Measurements from ENCODE around the gene SHH. TPM values are rescaled to one million over a fixed set of nuclear protein-coding genes. Genes with fewer than 3 reads are reported as not detected.
A peak's percentile ranks its signal among the peaks of the same experiment; 100 is the strongest.

SHH gene
- polyA plus RNA-seq, 1 donor, result 7.5 TPM

DNA sequence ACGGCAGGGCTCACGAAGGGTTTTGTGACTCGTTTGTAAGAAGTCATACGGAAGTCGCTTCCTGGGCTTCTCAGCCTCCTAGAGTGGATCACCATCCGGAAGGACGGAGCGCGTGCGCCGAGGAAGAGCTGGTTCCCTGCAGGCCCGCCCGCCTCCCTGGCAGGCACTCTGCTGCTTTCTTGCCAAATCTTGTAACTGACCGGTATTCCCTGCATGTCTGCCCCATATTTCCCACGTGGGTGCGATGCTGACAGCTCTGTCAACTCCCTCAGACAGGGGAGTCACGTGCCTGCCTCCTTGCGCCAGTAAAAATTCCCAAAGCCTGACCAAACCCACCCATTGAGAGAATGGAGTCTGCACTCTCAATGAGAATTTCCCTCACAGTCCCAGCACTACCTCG is 12.7 kb downstream of the SHH start:
- Histone ChIP-seq H3K4me1 (ENCODE audit: control insufficient read depth, insufficient read depth, low read length) (peaks cover 11% of the 10 kb centered on the region), H3K9me3 (ENCODE audit: control insufficient read depth, low read depth, low read length) (peaks cover 7% of the 10 kb centered on the region), H3K27me3 (ENCODE audit: control insufficient read depth, insufficient read depth, low read length) (peaks cover 46% of the 10 kb centered on the region), H3K36me3 (ENCODE audit: control insufficient read depth, insufficient read depth, low read length) (no peaks in the 10 kb centered on the region), H3K27ac (ENCODE audit: low read length) (no peak overlapping the region), H3K4me3 (ENCODE audit: low read length) (no peak overlapping the region)
- DNase-seq, result no peak
- WGBS (ENCODE audit: insufficient coverage, low lambda C conversion rate), result no CpG with 5 or more reads among the region's 19 CpGs

DNA sequence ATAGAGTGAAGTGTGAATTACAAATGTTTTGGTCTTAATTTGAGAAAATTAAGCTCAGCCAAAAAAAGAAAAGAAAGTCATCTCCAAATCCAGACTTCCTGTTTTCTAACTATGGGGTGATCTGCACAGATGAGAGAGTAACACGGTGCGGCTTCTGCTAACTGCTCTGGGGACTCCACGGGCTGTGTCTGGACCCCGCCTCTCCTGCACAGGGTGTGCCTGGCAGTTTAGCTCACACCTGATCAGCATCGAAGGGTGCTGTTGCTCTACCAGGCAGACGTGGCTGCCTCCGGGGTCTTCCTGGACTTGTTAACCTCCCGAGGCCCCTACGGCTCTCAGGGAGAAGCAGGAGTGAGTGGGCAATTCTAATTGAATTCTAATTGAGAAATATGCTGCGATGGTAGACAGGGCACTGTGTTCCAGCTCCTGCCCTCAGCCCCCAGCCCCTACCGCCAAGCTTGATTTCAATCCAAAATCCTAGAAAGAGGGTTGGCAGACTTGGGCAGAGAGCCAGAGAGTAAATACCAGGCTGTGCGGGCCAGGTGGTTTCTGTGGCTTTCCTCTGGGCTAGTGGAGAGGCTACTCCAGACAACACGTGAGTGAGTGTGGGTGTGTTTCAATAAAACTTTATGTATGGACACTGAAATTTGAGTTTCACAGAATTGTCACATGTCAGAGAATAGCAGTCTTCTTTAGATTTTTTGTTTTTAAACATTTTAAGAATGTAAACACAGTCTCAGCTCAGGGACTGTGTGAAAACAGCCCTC is 13.4 kb downstream of the SHH start:
- Histone ChIP-seq H3K27me3 (ENCODE audit: control insufficient read depth, insufficient read depth, low read length) (peaks cover 42% of the 10 kb centered on the region), H3K27ac (ENCODE audit: low read length) (no peak overlapping the region), H3K4me1 (ENCODE audit: control insufficient read depth, insufficient read depth, low read length) (peaks cover 8% of the 10 kb centered on the region), H3K9me3 (ENCODE audit: control insufficient read depth, low read depth, low read length) (peaks cover 6% of the 10 kb centered on the region), H3K4me3 (ENCODE audit: low read length) (no peak overlapping the region), H3K36me3 (ENCODE audit: control insufficient read depth, insufficient read depth, low read length) (no peaks in the 10 kb centered on the region)
- DNase-seq, result no peak
- WGBS (ENCODE audit: insufficient coverage, low lambda C conversion rate), result no CpG with 5 or more reads among the region's 13 CpGs

DNA sequence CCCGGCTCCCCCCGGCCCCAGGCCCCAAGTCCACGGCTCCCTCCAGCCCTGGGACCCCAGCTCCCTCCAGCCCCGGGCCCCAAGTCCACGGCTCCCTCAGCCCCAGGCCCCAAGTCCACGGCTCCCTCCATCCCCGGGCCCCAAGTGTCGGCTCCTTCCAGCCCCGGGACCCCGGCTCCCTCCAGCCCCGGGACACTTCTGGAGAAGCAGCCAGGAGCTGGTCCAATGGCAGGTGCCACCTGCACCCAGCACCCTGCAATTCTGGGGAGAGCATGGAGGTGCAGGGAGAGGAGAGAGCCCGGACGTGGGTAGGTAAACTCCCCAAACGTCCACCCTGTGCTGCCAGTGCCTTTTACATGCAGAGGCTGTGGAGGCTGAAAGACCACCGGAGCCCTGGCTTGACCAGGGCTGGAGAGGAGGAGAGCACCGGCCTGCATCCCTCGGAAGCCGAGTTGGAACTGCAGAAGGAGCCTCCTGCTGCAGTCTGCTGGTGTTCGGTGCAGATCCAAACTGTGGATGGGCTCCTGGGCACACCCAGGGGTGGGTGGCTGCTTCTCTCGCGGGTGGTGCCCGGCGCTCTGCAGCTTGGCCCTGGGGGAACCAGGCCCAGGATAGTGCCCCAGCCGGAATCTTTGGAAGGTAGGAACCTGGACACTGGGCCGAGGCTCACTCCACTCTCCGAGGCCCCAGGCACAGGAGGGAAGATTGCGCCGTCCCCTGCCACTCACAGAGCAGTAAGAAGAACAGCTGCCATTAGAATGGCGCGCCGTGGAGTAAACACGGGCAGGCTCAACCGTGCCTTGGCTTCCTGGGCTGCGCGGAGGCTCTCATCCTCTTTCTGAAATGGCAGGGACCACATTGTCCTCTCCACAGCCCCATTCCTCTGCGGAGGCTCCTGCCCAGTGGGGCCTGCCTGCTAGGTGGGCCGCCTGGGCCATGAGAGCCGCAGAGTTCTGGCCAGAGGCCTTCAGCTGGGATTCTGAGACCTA is 14.7 kb downstream of the SHH start:
- DNase-seq, result no peak
- Histone ChIP-seq H3K27ac (ENCODE audit: low read length) (no peak overlapping the region), H3K9me3 (ENCODE audit: control insufficient read depth, low read depth, low read length) (peaks cover 3% of the 10 kb centered on the region), H3K4me3 (ENCODE audit: low read length) (no peak overlapping the region), H3K4me1 (ENCODE audit: control insufficient read depth, insufficient read depth, low read length) (peaks cover 8% of the 10 kb centered on the region), H3K36me3 (ENCODE audit: control insufficient read depth, insufficient read depth, low read length) (no peaks in the 10 kb centered on the region), H3K27me3 (ENCODE audit: control insufficient read depth, insufficient read depth, low read length) (peaks cover 35% of the 10 kb centered on the region)
- no CpG with 5 or more reads among the region's 38 CpGs for WGBS (ENCODE audit: insufficient coverage, low lambda C conversion rate)

- Histone ChIP-seq H3K9me3 (ENCODE audit: control insufficient read depth, low read depth, low read length) (peaks cover 8% of the 10 kb centered on the region), H3K4me1 (ENCODE audit: control insufficient read depth, insufficient read depth, low read length) (peaks cover 8% of the 10 kb centered on the region), H3K27me3 (ENCODE audit: control insufficient read depth, insufficient read depth, low read length) (peaks cover 33% of the 10 kb centered on the region), H3K27ac (ENCODE audit: low read length) (no peak overlapping the region), H3K36me3 (ENCODE audit: control insufficient read depth, insufficient read depth, low read length) (no peaks in the 10 kb centered on the region), H3K4me3 (ENCODE audit: low read length) (no peak overlapping the region)
- peak; percentile 41 to 49 for DNase-seq
- WGBS (ENCODE audit: insufficient coverage, low lambda C conversion rate), result no CpG with 5 or more reads among the region's 60 CpGs
These were observed 15.6 kb downstream of the SHH start for GRCh38 chr7:155796381-155797261.

DNA sequence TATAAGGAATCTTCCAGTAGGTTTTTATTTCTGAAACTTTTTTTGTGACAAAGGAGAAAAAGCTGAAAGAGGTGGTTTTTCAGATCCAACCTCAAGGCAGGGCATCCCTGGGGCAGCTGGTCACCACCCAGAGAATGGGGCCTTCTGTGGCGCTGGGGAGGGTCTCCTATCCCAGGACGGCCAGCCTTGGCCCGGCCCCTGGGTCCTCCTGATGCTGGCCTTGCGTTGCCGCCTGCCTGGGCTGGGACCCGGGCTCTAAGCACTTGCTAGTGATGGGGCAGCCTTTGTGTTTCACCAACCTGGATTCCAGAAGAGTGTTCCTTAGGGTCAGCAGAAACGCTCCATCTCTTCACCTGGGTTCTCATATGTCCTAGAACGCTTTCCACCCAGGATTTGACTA is 16.3 kb downstream of the SHH start:
- no peak overlapping the region for H3K27ac ChIP-seq (ENCODE audit: low read length)
- no CpG with 5 or more reads among the region's 8 CpGs for WGBS (ENCODE audit: insufficient coverage, low lambda C conversion rate)
- H3K4me1 ChIP-seq (ENCODE audit: control insufficient read depth, insufficient read depth, low read length), result peaks cover 8% of the 10 kb centered on the region
- DNase-seq, result no peak
- no peaks in the 10 kb centered on the region for H3K36me3 ChIP-seq (ENCODE audit: control insufficient read depth, insufficient read depth, low read length)
- H3K27me3 ChIP-seq (ENCODE audit: control insufficient read depth, insufficient read depth, low read length), result peaks cover 26% of the 10 kb centered on the region
- peaks cover 8% of the 10 kb centered on the region for H3K9me3 ChIP-seq (ENCODE audit: control insufficient read depth, low read depth, low read length)
- H3K4me3 ChIP-seq (ENCODE audit: low read length), result no peak overlapping the region

DNA sequence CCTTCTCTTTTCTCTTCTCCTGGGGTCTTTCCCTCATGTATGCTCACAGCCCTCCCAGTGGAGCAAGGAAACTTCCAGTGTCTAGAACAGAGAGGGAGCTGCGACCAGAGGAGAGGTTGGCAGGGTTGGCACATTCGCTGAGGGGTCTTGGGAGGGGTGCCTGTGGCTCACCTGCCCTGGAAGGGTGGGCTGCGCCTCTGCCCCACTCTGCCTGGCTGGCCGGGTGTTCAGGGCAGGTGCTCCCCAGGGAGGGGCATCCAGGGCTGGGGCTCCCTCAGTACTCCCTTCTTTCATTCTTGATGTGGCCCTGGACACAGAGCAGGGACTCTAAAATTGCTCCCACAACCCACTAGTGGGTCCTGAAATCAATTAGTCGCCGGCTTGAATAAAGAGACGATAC is 16.9 kb downstream of the SHH start:
- H3K4me3 ChIP-seq (ENCODE audit: low read length), result no peak overlapping the region
- peaks cover 21% of the 10 kb centered on the region for H3K27me3 ChIP-seq (ENCODE audit: control insufficient read depth, insufficient read depth, low read length)
- peaks cover 5% of the 10 kb centered on the region for H3K4me1 ChIP-seq (ENCODE audit: control insufficient read depth, insufficient read depth, low read length)
- H3K27ac ChIP-seq (ENCODE audit: low read length), result no peak overlapping the region
- H3K9me3 ChIP-seq (ENCODE audit: control insufficient read depth, low read depth, low read length), result peaks cover 8% of the 10 kb centered on the region
- H3K36me3 ChIP-seq (ENCODE audit: control insufficient read depth, insufficient read depth, low read length), result no peaks in the 10 kb centered on the region
- DNase-seq, result no peak
- WGBS (ENCODE audit: insufficient coverage, low lambda C conversion rate), result no CpG with 5 or more reads among the region's 7 CpGs

GRCh38 chr7:155794196-155794595 is 18.1 kb downstream of the SHH start:
- H3K9me3 ChIP-seq (ENCODE audit: control insufficient read depth, low read depth, low read length), result peaks cover 8% of the 10 kb centered on the region
- peaks cover 5% of the 10 kb centered on the region for H3K4me1 ChIP-seq (ENCODE audit: control insufficient read depth, insufficient read depth, low read length)
- no peak overlapping the region for H3K4me3 ChIP-seq (ENCODE audit: low read length)
- peaks cover 13% of the 10 kb centered on the region for H3K27me3 ChIP-seq (ENCODE audit: control insufficient read depth, insufficient read depth, low read length)
- no peaks in the 10 kb centered on the region for H3K36me3 ChIP-seq (ENCODE audit: control insufficient read depth, insufficient read depth, low read length)
- H3K27ac ChIP-seq (ENCODE audit: low read length), result no peak overlapping the region
- DNase-seq, result no peak
- no CpG with 5 or more reads among the region's 9 CpGs for WGBS (ENCODE audit: insufficient coverage, low lambda C conversion rate)

- H3K27me3 ChIP-seq (ENCODE audit: control insufficient read depth, insufficient read depth, low read length), result peaks cover 15% of the 10 kb centered on the region
- H3K27ac ChIP-seq (ENCODE audit: low read length), result no peak overlapping the region
- no peak for DNase-seq
- peaks cover 5% of the 10 kb centered on the region for H3K4me1 ChIP-seq (ENCODE audit: control insufficient read depth, insufficient read depth, low read length)
- peaks cover 8% of the 10 kb centered on the region for H3K9me3 ChIP-seq (ENCODE audit: control insufficient read depth, low read depth, low read length)
- WGBS (ENCODE audit: insufficient coverage, low lambda C conversion rate), result no CpG with 5 or more reads among the region's 4 CpGs
- H3K4me3 ChIP-seq (ENCODE audit: low read length), result no peak overlapping the region
- no peaks in the 10 kb centered on the region for H3K36me3 ChIP-seq (ENCODE audit: control insufficient read depth, insufficient read depth, low read length)
These were observed 18.5 kb downstream of the SHH start for GRCh38 chr7:155793720-155794119.

DNA sequence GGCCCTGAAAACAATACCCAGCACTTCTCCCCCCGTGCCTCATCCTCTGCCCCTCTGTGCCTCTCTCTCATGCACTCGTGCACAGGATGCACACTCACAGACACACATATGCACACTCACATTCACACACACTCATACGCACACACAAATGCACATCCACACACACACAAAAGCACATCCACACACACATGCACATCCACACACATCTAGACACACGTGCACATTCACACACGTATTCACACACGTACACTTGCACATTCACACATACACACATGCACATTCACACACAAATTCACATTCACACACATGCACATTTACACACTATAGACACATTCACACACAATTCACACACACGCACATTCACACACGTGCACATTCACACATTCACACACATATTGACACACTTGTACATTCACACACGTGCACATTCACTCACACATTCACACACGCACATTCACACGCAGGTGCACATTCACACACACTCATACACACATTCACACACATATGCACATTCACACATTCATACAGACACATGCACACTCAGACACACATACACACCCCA is 19.2 kb downstream of the SHH start:
- WGBS (ENCODE audit: insufficient coverage, low lambda C conversion rate), result 95% methylated on average over 6 of the region's 11 CpGs

More for the DNA sequence above, 19.2 kb downstream of the SHH start:
- no peak for DNase-seq
- no peak overlapping the region for H3K27ac ChIP-seq (ENCODE audit: low read length)
- no peak overlapping the region for H3K4me3 ChIP-seq (ENCODE audit: low read length)
- peaks cover 5% of the 10 kb centered on the region for H3K4me1 ChIP-seq (ENCODE audit: control insufficient read depth, insufficient read depth, low read length)
- H3K36me3 ChIP-seq (ENCODE audit: control insufficient read depth, insufficient read depth, low read length), result no peaks in the 10 kb centered on the region
- peaks cover 16% of the 10 kb centered on the region for H3K27me3 ChIP-seq (ENCODE audit: control insufficient read depth, insufficient read depth, low read length)
- H3K9me3 ChIP-seq (ENCODE audit: control insufficient read depth, low read depth, low read length), result peaks cover 12% of the 10 kb centered on the region
